ENCODE measurements around the gene ITSN2. TPM values are rescaled to one million over a fixed set of nuclear protein-coding genes. Genes with fewer than 3 reads are reported as not detected.

Gene ITSN2
- polyA plus RNA-seq, 1 donor, result 20.1 TPM

DNA sequence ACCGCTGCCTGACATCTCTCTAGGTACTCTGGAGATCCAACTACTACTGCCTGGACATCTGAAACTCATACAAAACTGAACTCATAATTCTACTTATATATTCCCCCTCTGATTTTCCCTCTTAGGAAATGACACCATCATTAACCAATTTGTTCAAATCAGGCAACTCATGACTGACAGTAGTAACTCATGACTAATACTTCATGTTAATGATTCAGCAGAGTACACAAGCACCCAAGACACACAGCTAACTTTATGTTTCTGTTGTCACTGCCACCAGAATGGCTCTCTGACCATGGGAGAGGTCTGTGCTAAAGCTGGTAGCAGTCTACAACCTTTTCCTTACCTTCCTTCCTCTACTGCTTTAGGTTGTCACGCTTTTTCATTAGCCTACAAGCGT lies 91.1 kb downstream of the ITSN2 start:
- no peak for DNase-seq (ENCODE audit: low read depth)

DNA sequence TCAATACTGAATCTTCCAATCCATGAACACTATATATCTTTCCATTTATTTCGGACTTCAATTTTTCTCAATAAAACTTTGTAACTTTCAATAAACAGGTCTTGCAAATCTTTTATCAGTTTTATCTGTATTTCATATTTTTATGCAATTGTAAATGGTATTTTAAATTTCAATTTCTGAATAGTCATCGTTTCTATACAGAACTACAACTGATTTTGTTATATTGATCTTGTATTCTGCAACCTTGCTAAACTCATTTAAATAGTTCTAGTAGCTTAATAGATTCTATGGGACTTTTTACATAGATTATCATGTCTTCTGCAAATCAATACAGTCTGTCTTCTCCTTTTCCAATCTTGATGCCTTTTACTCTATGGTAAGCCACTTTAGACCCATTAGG lies 95.1 kb downstream of the ITSN2 start:
- DNase-seq (ENCODE audit: low read depth), result no peak

DNA sequence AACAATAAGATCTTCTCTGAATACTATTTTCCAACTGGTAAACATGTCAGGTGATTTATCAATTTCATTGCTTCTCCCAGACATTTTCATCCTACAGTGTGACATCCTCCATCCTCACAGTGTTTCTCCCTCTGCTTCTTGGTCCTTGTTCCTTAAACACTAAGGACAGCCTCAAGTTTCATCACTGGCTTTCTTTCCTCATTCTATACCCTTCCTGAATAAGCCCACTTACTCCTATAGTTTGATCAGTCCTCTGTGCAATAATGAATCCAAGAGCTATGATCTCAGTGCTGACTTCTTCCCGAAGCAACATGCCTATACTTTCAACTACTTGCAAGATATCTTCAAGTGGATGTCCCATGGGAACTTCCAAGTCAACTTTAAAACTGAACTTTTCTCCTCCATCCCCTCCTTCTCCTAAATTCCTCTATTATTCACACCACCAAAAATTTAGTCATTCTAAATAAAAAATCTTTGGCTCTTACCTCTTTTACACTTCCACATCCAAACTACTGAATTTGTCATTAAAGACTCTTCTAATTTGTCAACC lies 97.8 kb downstream of the ITSN2 start:
- DNase-seq (ENCODE audit: low read depth), result no peak

DNA sequence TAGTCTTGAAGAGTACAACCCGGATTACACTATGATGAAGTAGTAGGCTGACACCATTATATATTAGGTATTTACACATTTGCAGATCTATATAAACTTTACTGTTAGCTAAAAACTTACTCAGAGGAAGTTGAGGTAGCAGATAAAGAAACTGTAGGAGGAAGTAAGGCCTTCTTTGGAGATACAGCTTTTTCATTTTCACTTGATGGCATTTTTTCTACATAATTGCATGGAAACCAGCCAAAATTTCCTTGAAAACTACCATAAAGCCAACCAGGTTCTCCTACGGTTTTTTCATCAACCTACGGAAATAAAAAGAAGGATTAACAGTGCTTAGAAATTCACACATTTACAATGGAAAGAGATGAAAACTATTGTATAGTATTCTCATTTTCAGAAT lies 98.9 kb downstream of the ITSN2 start:
- DNase-seq (ENCODE audit: low read depth), result no peak

DNA sequence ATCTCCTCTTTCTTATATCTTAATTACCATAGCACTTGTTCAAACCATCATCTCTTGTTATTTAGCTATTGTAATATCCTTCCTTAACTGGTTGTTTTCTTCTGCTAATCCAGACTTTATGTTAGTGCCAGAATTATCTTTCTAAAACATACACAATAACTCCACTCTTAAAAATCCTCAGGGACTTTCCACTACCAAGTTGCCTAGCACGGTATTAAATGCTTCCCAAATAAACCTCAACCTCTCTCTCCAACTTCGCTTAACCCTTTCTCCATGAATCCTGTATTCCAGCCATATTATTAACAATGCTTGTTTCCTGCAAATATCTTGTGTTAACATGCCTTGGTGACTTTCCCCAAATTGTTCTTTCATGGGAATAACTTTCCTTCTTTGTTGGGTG lies 101.0 kb downstream of the ITSN2 start:
- DNase-seq (ENCODE audit: low read depth), result peak; percentile 29

DNA sequence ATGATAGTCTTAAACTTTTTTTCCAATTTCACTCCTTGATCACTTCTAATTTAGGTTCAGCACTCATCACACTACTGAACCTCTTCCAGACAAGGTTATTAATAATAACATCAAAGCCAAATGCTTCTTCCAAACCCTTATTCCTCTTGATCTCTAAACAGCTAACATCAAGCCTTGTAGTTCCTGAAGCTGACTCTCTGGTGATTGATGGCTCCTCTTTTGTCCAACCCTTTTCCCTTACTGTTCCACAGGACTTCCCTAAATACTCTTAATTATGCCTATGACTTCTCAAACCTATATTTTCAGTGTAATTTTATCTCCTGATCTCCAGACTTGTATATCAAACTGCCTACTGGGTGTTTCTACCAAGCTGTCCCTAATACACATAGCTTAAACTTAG lies 101.6 kb downstream of the ITSN2 start:
- DNase-seq (ENCODE audit: low read depth), result no peak

DNA sequence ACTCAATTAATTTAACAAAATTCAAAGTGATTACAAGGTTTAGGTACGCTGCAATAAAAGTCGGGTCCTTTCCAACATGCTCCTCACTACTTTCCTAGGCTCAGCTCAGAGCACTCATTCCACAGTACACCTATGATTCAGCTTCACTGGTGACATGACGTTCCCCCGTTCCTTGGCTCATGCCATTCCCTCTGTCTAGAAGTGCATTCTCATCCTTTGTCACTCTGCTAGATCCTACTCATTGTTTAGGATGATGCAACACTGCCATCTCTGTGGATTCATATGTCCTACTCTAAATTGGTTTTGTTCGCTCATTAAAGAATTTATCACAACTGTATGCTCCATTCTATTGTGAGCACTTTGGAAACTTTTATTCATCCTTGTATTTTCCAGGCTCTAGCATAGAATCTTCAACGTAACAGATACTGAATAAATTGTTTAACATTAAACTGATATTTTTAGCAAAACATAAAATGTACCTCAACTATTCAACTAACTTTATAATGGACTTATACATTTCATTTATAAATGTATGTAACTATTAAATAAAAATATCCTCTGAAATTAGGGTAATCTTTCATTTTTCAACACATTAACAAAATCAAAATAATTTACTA lies 106.9 kb downstream of the ITSN2 start:
- DNase-seq (ENCODE audit: low read depth), result no peak

DNA sequence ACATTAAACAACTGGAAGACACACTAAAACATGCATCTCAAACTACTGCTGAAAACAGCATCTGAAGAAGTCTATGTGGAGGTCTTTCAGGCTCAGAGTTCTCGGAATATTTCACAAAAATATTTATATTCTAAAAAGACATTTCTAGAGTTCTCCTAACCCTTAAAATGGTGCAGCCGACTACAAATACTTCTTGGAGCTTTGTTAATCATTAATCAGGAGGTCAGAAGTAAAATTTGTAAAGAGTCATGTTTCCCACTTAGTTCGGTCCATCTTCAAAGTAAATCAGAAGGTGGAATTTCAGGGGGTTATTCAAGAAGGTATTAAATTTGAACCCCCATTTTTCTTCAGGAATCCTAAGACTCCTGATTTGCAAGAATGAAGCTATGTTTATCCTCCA lies 112.7 kb downstream of the ITSN2 start:
- no peak for DNase-seq (ENCODE audit: low read depth)

DNA sequence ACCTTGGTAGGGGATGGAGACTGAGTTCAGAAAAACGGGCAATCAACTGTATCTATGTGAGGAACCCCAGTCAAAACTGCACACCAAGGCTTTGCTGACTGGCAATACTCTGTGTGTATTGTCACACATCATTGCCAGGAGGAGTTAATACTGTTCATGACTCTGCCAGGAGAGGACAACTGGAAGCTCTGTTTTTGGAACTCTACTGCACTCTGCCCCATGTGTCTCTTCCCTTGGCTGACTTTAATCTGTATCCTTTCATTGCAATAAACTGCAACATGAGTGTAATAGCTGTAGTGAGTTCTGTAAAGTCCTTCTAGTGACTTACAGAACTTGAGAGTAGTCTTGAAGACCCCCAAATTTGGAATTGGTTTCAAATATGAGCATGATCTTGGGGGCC lies 113.2 kb downstream of the ITSN2 start:
- no peak for DNase-seq (ENCODE audit: low read depth)

DNA sequence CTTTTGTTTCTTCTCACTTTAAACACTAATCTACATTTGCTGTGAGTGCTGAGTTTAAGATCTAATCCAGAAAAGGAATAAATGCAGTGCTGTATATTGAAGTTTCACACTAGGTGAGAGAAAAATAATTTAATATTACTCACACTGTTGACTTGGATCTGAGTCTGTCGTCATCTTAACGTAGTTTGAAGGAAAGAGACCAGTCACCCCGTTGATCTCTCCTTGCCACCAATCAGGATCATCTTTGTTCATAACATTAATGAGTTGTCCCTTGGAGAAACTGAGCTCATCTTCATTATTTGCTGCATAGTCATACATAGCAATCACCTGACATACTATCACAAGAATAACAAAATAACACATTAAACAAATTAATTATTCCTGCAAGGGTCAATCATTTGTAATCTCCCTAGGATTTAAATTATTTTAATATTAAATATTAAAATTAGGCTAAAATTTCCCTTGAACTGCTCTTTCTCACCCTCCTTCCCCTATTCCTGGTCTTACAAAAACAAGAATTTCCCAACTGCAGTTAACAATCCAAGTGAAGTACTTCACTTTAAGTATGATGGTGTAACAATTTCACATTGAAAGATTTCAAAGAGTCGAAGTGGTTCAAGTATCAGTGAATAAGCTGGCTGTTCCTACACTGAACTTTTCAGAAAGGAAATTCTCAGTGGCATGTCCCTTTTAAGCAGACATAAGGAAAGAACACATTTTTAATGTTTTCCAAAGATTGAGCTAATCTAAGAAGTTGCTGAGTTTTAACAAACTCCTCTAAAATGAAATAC lies 114.2 kb downstream of the ITSN2 start:
- no peak for DNase-seq (ENCODE audit: low read depth)

DNA sequence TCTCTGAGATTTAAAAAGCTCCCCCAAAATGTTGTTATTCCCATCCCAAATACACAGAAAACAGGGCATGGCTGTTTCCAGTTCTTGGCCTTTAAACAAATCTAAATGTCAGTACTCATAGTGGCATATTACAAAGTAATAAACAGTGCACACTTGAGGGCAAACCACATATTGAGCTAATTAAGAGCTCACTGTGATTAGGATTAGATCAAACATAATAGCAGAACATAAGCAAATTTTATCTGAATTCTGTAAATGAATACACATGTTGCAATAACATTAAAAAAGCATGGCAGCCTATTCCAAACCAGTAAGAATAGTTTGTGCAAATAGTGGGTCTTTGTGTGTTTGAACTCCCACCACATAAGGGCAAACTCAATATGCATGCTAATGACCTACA lies 118.8 kb downstream of the ITSN2 start:
- DNase-seq (ENCODE audit: low read depth), result no peak

DNA sequence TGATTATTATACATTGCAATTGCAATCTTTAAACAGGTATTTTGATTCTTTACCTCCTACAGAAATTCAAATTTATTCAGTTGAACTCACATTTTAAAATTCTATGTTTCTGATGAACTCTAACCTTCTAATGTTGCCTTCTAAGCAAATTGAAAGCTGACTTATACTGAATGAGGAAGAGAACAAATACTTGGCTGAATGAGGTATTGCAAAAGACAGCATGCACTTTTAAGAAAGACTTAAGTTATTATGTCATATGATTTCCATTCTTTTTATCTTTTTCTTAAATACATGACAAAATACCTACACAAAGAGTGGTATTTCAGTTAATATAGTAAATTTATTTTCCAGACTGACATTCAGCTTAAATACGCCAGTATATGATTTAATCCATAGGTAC lies 120.8 kb downstream of the ITSN2 start:
- no peak for DNase-seq (ENCODE audit: low read depth)

DNA sequence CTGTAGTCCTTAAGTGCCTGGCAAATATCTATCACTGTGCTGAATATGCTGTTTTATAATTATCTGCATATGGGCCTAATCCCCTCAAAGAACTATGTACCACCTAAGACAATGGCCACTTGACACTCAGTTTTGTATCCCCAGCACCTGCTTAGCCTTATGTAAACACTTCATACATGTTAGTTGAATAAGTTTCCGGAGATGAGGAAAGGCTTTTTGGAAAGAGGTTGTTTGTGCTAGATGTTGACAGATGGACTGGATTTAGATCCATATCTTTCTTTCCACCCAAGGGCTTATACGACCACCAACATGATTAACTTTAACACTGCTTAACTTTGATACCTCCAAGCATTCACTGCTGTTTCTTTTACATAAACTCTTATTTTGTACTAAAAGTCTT lies 122.2 kb downstream of the ITSN2 start:
- DNase-seq (ENCODE audit: low read depth), result no peak

DNA sequence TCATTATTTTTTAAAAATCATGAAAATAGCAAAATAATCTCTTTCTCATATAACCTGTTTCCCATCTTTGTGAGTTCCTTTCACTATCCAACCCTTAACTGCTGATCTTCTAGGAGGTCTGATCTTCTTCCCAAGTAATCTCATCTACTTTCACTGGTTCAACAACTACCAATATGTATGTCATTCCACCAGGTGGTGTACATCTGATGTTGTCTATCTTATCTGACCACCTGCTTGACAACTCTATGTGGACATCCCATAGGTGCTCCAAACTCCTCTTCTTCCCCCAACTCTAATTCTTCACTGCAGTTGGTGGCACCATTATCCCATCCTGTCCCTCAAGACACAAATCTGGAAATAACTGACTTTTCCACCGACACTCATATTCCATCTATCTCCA lies 123.0 kb downstream of the ITSN2 start:
- DNase-seq (ENCODE audit: low read depth), result no peak

DNA sequence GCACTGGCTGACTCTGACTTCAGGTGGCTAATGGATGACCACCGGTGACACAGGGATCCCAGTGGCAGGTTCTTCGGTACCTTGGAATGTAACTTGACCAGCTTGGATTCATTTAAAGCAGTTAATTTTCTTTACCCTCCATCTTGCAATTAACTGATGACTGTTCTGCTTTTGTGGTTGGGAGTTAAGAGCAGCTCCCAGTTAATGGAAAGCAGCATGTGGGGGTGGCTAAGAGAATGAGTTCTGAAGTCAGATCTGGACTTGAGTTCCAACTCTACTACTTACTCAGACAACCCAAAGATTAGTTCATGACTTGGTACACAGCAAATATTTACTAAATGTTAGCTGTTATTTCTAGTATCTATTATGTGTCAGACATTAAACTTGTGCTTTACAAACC lies 127.0 kb downstream of the ITSN2 start:
- DNase-seq (ENCODE audit: low read depth), result no peak

DNA sequence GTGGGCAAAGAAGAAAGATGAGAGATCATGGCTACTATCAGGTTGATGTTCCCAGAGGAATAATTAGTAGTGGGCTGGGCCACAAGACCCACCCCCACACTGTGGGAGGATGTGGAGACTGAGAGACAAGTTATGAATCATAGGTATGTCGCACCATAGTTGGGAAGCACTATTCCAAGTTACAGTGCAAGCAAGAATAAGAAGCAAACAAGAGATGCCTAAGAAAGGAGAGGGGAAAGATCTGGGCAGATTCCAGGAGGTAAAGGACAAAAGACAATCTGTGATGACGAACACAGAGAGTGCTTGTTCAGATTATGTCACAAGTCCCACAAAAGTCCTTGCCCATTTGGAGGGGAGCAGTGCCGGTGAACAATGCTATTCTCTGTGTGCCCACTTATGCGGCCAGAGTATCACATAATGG lies 128.9 kb downstream of the ITSN2 start:
- DNase-seq (ENCODE audit: low read depth), result no peak

DNA sequence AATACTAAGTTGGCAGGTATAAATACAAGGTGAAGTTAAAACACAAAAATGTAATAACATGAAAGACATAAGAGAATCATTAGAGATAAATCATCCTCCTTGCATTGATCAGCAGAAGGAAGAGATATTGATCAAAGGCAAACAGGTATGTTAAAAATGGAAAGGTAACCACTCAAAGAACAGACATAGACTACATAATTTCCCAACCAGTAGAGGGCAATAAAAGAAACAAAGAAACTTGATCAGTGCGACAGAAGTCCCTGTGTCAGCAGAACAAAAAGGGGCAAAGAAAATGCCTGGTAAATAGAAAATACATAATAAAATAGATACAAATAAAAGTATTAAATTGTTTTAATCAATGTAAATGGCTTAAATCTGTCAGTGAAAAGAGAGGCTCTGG lies 131.9 kb downstream of the ITSN2 start:
- no peak for DNase-seq (ENCODE audit: low read depth)

DNA sequence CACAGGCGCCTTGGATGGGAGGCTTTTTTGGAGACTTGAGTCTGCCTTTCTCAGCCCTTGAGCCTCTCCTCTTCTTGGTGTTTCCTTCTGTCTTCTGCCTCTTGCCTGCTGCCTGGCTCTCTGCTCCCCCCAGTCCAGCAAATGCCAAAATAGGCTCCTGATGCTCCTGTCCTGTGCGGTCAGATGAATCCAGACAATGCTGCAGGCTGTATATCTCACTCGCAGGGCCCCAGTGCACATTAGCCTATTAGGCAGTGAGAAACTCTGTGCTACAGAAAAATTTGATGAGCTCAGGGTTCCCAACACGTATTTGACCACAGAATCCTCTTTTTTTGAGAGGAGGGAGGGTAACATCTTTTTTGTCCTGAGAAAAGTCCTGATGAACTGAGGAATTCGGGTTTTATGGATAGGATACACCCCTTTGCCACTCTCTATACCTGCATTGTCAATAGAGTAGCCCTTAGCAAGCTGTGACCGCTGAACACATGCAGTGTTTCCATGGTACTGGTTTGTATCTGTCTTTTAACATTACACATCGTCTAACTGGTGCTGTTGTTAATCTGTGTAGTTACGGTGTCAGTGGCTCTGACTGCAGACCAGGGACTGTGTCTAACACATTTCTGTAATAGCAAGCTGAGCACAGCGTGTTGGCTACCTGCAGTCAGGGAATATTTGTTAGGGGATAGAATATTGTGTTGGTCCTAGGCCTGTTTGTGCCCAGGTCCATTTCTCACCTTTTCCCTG lies 134.7 kb downstream of the ITSN2 start:
- DNase-seq (ENCODE audit: low read depth), result no peak

DNA sequence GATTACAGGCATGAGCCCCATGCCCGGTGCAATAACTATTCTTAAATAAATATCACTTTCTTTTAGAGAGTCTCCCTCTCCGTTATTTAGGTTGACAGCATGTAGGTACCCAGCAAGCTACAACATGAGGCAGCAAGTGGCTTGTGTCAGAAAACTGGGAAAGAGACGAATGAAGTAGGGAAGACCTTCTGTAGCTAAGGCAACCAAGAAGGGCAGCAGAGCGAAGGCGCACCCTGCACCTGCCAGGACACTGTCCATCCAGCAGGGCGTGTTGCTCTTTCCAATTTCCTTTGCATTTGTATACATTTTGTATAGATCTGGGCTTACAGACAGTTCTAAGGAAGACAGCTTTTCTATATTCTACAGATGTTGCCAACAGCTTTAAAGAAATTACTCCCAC lies 137.4 kb downstream of the ITSN2 start:
- no peak for DNase-seq (ENCODE audit: low read depth)

DNA sequence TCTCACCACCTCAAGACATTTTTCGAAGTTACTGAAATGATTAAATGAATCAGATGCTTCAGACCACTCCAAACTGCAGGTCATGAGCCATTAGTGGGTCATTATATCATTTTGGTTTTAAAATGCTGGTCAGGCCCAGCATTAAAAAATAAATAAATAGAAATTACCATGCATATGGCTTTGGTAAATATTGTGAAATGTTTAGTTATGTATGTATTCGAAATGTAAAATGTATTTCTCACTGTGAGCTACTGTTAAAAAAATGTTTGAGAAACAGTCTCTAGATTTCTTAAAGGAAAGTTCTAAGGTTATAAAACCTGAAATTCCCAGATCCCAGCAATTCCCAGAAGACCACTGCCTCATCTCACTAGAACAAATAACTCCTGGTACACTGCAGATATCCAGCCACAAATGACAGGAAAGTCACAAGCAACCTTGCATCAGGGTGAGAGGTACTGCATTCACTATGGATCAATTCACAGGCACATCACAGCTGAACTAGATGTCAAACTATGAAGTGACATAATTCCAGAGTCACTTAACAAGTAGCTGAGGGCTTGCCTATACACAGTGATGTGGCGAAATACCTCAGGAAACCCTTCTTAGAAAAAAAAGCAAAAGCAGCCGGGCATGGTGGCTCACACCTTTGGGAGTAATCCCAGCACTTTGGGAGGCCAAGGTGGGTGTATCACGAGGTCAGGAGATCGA lies 138.8 kb downstream of the ITSN2 start:
- no peak for DNase-seq (ENCODE audit: low read depth)

DNA sequence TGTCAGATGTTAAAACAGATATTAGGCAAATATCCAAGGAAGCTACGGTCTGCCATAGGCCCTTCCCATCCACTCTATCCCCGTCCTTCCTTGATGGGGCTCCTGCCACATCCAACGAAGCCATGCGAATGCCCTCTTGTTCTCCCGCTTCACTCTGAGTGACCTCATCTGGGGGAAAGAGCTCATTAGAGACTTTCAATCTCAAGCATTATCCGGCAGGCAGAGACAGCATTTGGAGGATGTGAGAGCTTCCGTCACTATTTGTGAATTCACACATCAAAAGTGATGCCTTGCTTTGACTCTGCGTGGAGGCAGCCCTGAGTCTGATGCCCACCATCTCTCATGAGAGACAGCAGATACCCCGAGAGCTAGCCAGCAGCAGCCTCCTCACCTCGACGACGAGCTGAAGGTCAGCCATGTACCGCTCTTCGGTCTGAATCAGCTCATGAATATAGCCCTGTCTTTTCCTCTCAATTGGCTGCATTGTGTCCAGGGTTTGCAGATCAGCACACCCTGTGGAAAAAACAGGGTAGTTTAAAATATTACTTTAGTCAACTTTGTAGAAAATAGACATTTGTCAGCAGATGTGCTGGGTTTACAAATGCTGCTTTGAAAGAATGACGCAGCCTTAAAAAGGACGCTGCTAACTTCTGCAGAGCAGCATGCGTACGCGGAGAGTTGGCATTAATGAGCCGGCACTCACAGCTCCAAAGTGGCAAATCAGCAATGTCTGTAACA lies 139.6 kb downstream of the ITSN2 start:
- no peak for DNase-seq (ENCODE audit: low read depth)
